CD14-positive monocyte (primary cell): Measurements from ENCODE around the gene RTF2. TPM values are rescaled to one million over a fixed set of nuclear protein-coding genes. Genes with fewer than 3 reads are reported as not detected.
A peak's percentile ranks its signal among the peaks of the same experiment; 100 is the strongest.
"Not testable (repeated sequence)": the region's sequence is repeated elsewhere in the genome, so short reads cannot be mapped to it uniquely, and the experiment has no call there.

Source experiments
- DNase-seq, 3 donors: peaks; one replicate each; pipeline ENCODE4 v3.0.0-alpha.2; 2011 to 2022
- H2AFZ ChIP-seq: 2 replicates; pipeline ENCODE4 v1.6.0; 2012; ENCODE audit warnings: mild to moderate bottlenecking, low read depth, low read length, inconsistent platforms; ENCODE audit not compliant: insufficient read depth, poor library complexity, severe bottlenecking
- H3K27ac ChIP-seq, 2 donors: 1 replicate in 1 of 2; 2 replicates in 1 of 2; pipeline ENCODE4 v1.5.1; 2012 to 2013; ENCODE audit warnings: low read length in 2 of 2, control low read depth in 1 of 2, inconsistent platforms in 1 of 2, low read depth in 1 of 2, mild to moderate bottlenecking in 1 of 2
- H3K27me3 ChIP-seq, 2 donors: one replicate each; pipeline versions ENCODE4 v1.6.0 to v1.6.1; 2011 to 2013; ENCODE audit warnings: low read length in 2 of 2; ENCODE audit not compliant: control insufficient read depth in 2 of 2, insufficient read depth in 2 of 2
- H3K36me3 ChIP-seq, 2 donors: replicated peaks in 1 of 2; 1 replicate in 1 of 2; 2 replicates in 1 of 2; pipeline versions ENCODE4 v1.5.1 to v1.6.1; 2012 to 2013; ENCODE audit warnings: low read length in 2 of 2, control low read depth in 1 of 2, inconsistent platforms in 1 of 2, mild to moderate bottlenecking in 1 of 2; ENCODE audit not compliant: insufficient read depth in 2 of 2, control insufficient read depth in 1 of 2
- H3K4me1 ChIP-seq, 2 donors: 1 replicate in 1 of 2; 2 replicates in 1 of 2; pipeline versions ENCODE4 v1.5.1 to v1.6.1; 2012 to 2013; ENCODE audit warnings: low read length in 2 of 2, control low read depth in 1 of 2, inconsistent platforms in 1 of 2, mild to moderate bottlenecking in 1 of 2, moderate library complexity in 1 of 2; ENCODE audit not compliant: insufficient read depth in 2 of 2, control insufficient read depth in 1 of 2
- H3K4me2 ChIP-seq: replicated peaks from 2 replicates; pipeline ENCODE3; 2012; ENCODE audit warnings: low read length, moderate library complexity, mild to moderate bottlenecking; ENCODE audit not compliant: poor library complexity, severe bottlenecking; ENCODE audit errors: extremely low read depth
- H3K4me3 ChIP-seq, 3 experiments: fragments of 200-600 bp in 1 of 3; sonication (generic) in 1 of 3; replicated peaks in 1 of 3; 1 replicate in 2 of 3; 2 replicates in 1 of 3; pipeline ENCODE4 v1.5.1; 2011 to 2013; ENCODE audit warnings: low read length in 3 of 3, mild to moderate bottlenecking in 3 of 3, control low read depth in 2 of 3, low read depth in 2 of 3, inconsistent platforms in 1 of 3, moderate library complexity in 1 of 3
- H3K79me2 ChIP-seq: 2 replicates; pipeline ENCODE4 v1.6.0; 2012; ENCODE audit warnings: mild to moderate bottlenecking, control low read depth, inconsistent platforms, low read length, moderate library complexity; ENCODE audit not compliant: insufficient read depth
- H3K9ac ChIP-seq: 2 replicates; pipeline ENCODE4 v1.6.0; 2017; ENCODE audit warnings: low read length, mild to moderate bottlenecking; ENCODE audit not compliant: insufficient read depth, poor library complexity, severe bottlenecking
- H3K9me3 ChIP-seq, 2 donors: replicated peaks in 1 of 2; 1 replicate in 1 of 2; 2 replicates in 1 of 2; pipeline versions ENCODE4 v1.5.1 to v1.6.1; 2012 to 2013; ENCODE audit warnings: low read length in 2 of 2, control low read depth in 1 of 2; ENCODE audit not compliant: control insufficient read depth in 1 of 2, insufficient read depth in 1 of 2
- H4K20me1 ChIP-seq: 2 replicates; pipeline ENCODE4 v1.6.0; 2012; ENCODE audit warnings: mild to moderate bottlenecking, low read length, control low read depth, moderate library complexity; ENCODE audit not compliant: insufficient read depth
- H3K27ac Mint-ChIP-seq, 7 donors: one replicate each; pipeline ENCODE4 v1.8.0; 2020; ENCODE audit warnings: mild to moderate bottlenecking in 7 of 7, mixed read lengths in 7 of 7, moderate library complexity in 6 of 7, inconsistent platforms in 2 of 7
- H3K27me3 Mint-ChIP-seq, 3 donors: one replicate each; pipeline ENCODE4 v1.8.0; 2021 to 2022; ENCODE audit warnings: low read depth in 3 of 3, mild to moderate bottlenecking in 3 of 3, mixed read lengths in 3 of 3, moderate library complexity in 3 of 3, inconsistent platforms in 1 of 3
- H3K36me3 Mint-ChIP-seq, 2 donors: one replicate each; pipeline ENCODE4 v1.8.0; 2020; ENCODE audit warnings: mixed read lengths in 2 of 2, inconsistent platforms in 1 of 2, mild to moderate bottlenecking in 1 of 2
- H3K4me1 Mint-ChIP-seq: one replicate; pipeline ENCODE4 v1.8.0; 2020; ENCODE audit warnings: mild to moderate bottlenecking, mixed read lengths
- H3K4me3 Mint-ChIP-seq, 2 donors: one replicate each; pipeline ENCODE4 v1.8.0; 2020; ENCODE audit warnings: mild to moderate bottlenecking in 2 of 2, mixed read lengths in 2 of 2, moderate library complexity in 1 of 2
- H3K9me3 Mint-ChIP-seq, 7 donors: one replicate each; pipeline ENCODE4 v1.8.0; 2020 to 2022; ENCODE audit warnings: mixed read lengths in 7 of 7, mild to moderate bottlenecking in 6 of 7, moderate library complexity in 6 of 7, inconsistent platforms in 2 of 7
- CTCF ChIP-seq: fragments of 200-600 bp; IDR thresholded peaks from one replicate; pipeline ENCODE4 v1.8.0; 2022; ENCODE audit warnings: antibody characterized with exemption, mild to moderate bottlenecking
- WGBS: methylation state at CpG from one replicate; pipeline ENCODE4 v1.1.5; 2013; ENCODE audit warnings: missing lambda C conversion rate; ENCODE audit not compliant: insufficient coverage; 5-methylcytosine and 5-hydroxymethylcytosine counted together
- intact Hi-C, 2 donors: fragments of 100-400 bp; cut with micrococcal nuclease; formaldehyde crosslinking; loops; one replicate each; pipeline versions ENCODE4 v1.15.0 to v1.15.1; 2023
- polyA plus RNA-seq, 3 donors: library from polyadenylated mRNA; depleted of rRNA in 1 of 3; unstranded in 2 of 3; stranded (reverse) in 1 of 3; fragments of 300-500 nt in 2 of 3; fragments of >200 nt in 1 of 3; fragmentation: Illumina TruSeq in 2 of 3; gene quantifications; 1 replicate in 2 of 3; 2 replicates in 1 of 3; pipeline ENCODE4 v1.2.3, GENCODE V29; 2012 to 2021

Gene RTF2
- polyA plus RNA-seq, 3 donors: 74.3 to 163 (median 148) TPM

- Histone ChIP-seq H3K9ac (no peak overlapping the region), H3K4me2 (no peak overlapping the region)
Observed at GRCh38 chr20:56527521-56527920, 59.1 kb downstream of the RTF2 start.

GRCh38 chr20:56532946-56533345 lies 64.5 kb downstream of the RTF2 start, which contains the start of gene FAM209B:
TSS of gene FAM209B (plus strand) at chr20:56533246. CDS start at chr20:56533342, 96 bp downstream.
- H3K27ac ChIP-seq, H3K9me3 Mint-ChIP-seq, H4K20me1 ChIP-seq, H3K36me3 Mint-ChIP-seq, H3K79me2 ChIP-seq, H3K27me3 ChIP-seq, H3K9me3 ChIP-seq, H3K9ac ChIP-seq, H3K36me3 ChIP-seq, DNase-seq, H3K4me3 ChIP-seq, intact Hi-C loops, H3K4me1 Mint-ChIP-seq, H3K4me1 ChIP-seq, H3K4me3 Mint-ChIP-seq, H3K27me3 Mint-ChIP-seq, H2AFZ ChIP-seq, H3K4me2 ChIP-seq: not testable (repeated sequence)
- WGBS: 92% methylated on average over 2 of the region's 9 CpGs
- H3K27ac Mint-ChIP-seq: peak within 1 kb of the TSS in 1 of 7 donors; percentile 61

More at GRCh38 chr20:56527521-56527920, 59.1 kb downstream of the RTF2 start:
- no peak overlapping the region for H3K4me3 ChIP-seq
- H3K4me1 ChIP-seq: no peaks in the 10 kb centered on the region
- DNase-seq: no peak
- no peaks in the 10 kb centered on the region for H3K79me2 ChIP-seq
- no peaks in the 10 kb centered on the region for H3K36me3 ChIP-seq
- no peaks in the 10 kb centered on the region for H3K27me3 ChIP-seq
- H3K27ac ChIP-seq: no peak overlapping the region
- 100% methylated on average over 4 of the region's 7 CpGs for WGBS
- H3K9me3 ChIP-seq: no peaks in the 10 kb centered on the region
- H3K4me3 Mint-ChIP-seq: no peak overlapping the region
- TF ChIP-seq CTCF: no peak
- H3K27ac Mint-ChIP-seq: no peak overlapping the region
- H3K4me1 Mint-ChIP-seq: no peaks in the 10 kb centered on the region
- peaks cover 0 to 5% (median 2%) of the 10 kb centered on the region in 3 donors for H3K27me3 Mint-ChIP-seq
- no peaks in the 10 kb centered on the region for H3K36me3 Mint-ChIP-seq
- intact Hi-C loops: no loop called here
- H3K9me3 Mint-ChIP-seq: peaks cover 0 to 2% (median 0%) of the 10 kb centered on the region in 7 donors
- H4K20me1 ChIP-seq: no peaks in the 10 kb centered on the region
- no peak overlapping the region for H2AFZ ChIP-seq
